ENCODE measurements around the gene COL12A1. TPM values are rescaled to one million over a fixed set of nuclear protein-coding genes. Genes with fewer than 3 reads are reported as not detected.

Gene COL12A1
- total RNA-seq, 4 donors from 2014 or later = 17.2 to 30.5 (median 22.4) TPM

GRCh38 chr6:75167325-75167724, 38.5 kb downstream of the COL12A1 start:
- intact Hi-C loops (cut with DNase I; ENCODE audit: low total_unique reads) (no loop called here), in situ Hi-C loops (cut with MboI; ENCODE audit: low sequenced_read_pairs in 4 of 4) (no loop called here)
- Histone ChIP-seq H3K9me3 (no peaks in the 10 kb centered on the region), H3K4me1 (no peaks in the 10 kb centered on the region), H3K36me3 (no peaks in the 10 kb centered on the region), H3K27me3 (no peaks in the 10 kb centered on the region), H3K27ac (no peak overlapping the region), H3K4me3 (no peak overlapping the region)
- ATAC-seq = no peak
- no peak for DNase-seq
- no peak for TF ChIP-seq POLR2A (IDR thresholded peaks at IDR 0.05)
- no peak for TF ChIP-seq CTCF (IDR thresholded peaks at IDR 0.05 in 4 of 5, conservative IDR thresholded peaks at IDR 0.05 in 1 of 5)

GRCh38 chr6:75166773-75167172, 39.1 kb downstream of the COL12A1 start:
- H3K4me1 ChIP-seq = no peaks in the 10 kb centered on the region

GRCh38 chr6:75166236-75166635, 39.6 kb downstream of the COL12A1 start:
- intact Hi-C loops (cut with DNase I; ENCODE audit: low total_unique reads) = no loop called here
- no peak for ATAC-seq
- no peaks in the 10 kb centered on the region for H3K27me3 ChIP-seq

More at GRCh38 chr6:75166773-75167172, 39.1 kb downstream of the COL12A1 start:
- no peak for DNase-seq
- no peaks in the 10 kb centered on the region for H3K27me3 ChIP-seq
- in situ Hi-C loops (cut with MboI; ENCODE audit: low sequenced_read_pairs in 4 of 4) (no loop called here), intact Hi-C loops (cut with DNase I; ENCODE audit: low total_unique reads) (no loop called here)
- no peak overlapping the region for H3K27ac ChIP-seq
- no peaks in the 10 kb centered on the region for H3K36me3 ChIP-seq
- H3K9me3 ChIP-seq = no peaks in the 10 kb centered on the region
- H3K4me3 ChIP-seq = no peak overlapping the region
- ATAC-seq = no peak
- no peak for TF ChIP-seq CTCF (IDR thresholded peaks at IDR 0.05 in 4 of 5, conservative IDR thresholded peaks at IDR 0.05 in 1 of 5)
- no peak for TF ChIP-seq POLR2A (IDR thresholded peaks at IDR 0.05)

GRCh38 chr6:75158176-75158575, 47.7 kb downstream of the COL12A1 start:
- Histone ChIP-seq H3K27ac (no peak overlapping the region), H3K4me3 (no peak overlapping the region), H3K4me1 (no peaks in the 10 kb centered on the region), H3K9me3 (no peaks in the 10 kb centered on the region), H3K36me3 (no peaks in the 10 kb centered on the region), H3K27me3 (no peaks in the 10 kb centered on the region)
- in situ Hi-C loops (cut with MboI; ENCODE audit: low sequenced_read_pairs in 4 of 4) (no loop called here), intact Hi-C loops (cut with DNase I; ENCODE audit: low total_unique reads) (no loop called here)
- DNase-seq = no peak
- ATAC-seq = no peak
- TF ChIP-seq CTCF (IDR thresholded peaks at IDR 0.05 in 4 of 5, conservative IDR thresholded peaks at IDR 0.05 in 1 of 5) (no peak), POLR2A (IDR thresholded peaks at IDR 0.05) (no peak)

More at GRCh38 chr6:75166236-75166635, 39.6 kb downstream of the COL12A1 start:
- Histone ChIP-seq H3K27ac (no peak overlapping the region), H3K9me3 (no peaks in the 10 kb centered on the region), H3K36me3 (no peaks in the 10 kb centered on the region), H3K4me1 (no peaks in the 10 kb centered on the region), H3K4me3 (no peak overlapping the region)
- in situ Hi-C loops (cut with MboI; ENCODE audit: low sequenced_read_pairs in 4 of 4) = no loop called here
- DNase-seq = no peak
- TF ChIP-seq CTCF (IDR thresholded peaks at IDR 0.05 in 4 of 5, conservative IDR thresholded peaks at IDR 0.05 in 1 of 5) (no peak), POLR2A (IDR thresholded peaks at IDR 0.05) (no peak)

- H3K27ac ChIP-seq = no peak overlapping the region
- DNase-seq (no peak), ATAC-seq (no peak)
- H3K27me3 ChIP-seq = no peaks in the 10 kb centered on the region
- no peaks in the 10 kb centered on the region for H3K4me1 ChIP-seq
- in situ Hi-C loops (cut with MboI; ENCODE audit: low sequenced_read_pairs in 4 of 4) (no loop called here), intact Hi-C loops (cut with DNase I; ENCODE audit: low total_unique reads) (no loop called here)
- H3K36me3 ChIP-seq = no peaks in the 10 kb centered on the region
- H3K4me3 ChIP-seq = no peak overlapping the region
- TF ChIP-seq CTCF (IDR thresholded peaks at IDR 0.05 in 4 of 5, conservative IDR thresholded peaks at IDR 0.05 in 1 of 5) (no peak), POLR2A (IDR thresholded peaks at IDR 0.05) (no peak)
- no peaks in the 10 kb centered on the region for H3K9me3 ChIP-seq
These were observed 48.5 kb downstream of the COL12A1 start for GRCh38 chr6:75157336-75157735.

All from gastrocnemius medialis (tissue), 4 donors.